H1 (cell line): ENCODE measurements around the gene CMSS1. TPM values are rescaled to one million over a fixed set of nuclear protein-coding genes. Genes with fewer than 3 reads are reported as not detected.
A peak's percentile ranks its signal among the peaks of the same experiment; 100 is the strongest.

ENCODE experiments used
- CTCF ChIA-PET: fragments of 300-600 bp; sonication (Branson Sonifier 250); formaldehyde crosslinking; loops from one replicate; lab custom pipeline; 2021; ENCODE audit not compliant: partially characterized antibody; lab: Charles Lee
- POLR2A ChIA-PET: fragments of 300-600 bp; sonication (Branson Sonifier 250); formaldehyde crosslinking; loops from one replicate; lab custom pipeline; 2021; ENCODE audit warnings: inconsistent platforms; ENCODE audit not compliant: partially characterized antibody; lab: Charles Lee
- DNase-seq, 2 experiments: peaks; one replicate each; pipeline versions ENCODE4 v3.0.0 to v3.0.0-alpha.2; 2010 to 2022; ENCODE audit warnings: low spot score in 2 of 2, low read depth in 1 of 2, mixed read lengths in 1 of 2
- FAIRE-seq: peaks from 2 replicates; lab custom pipeline; 2011; peaks lifted over from hg19 to GRCh38; lab: Jason Lieb, UNC
- H2AFZ ChIP-seq: 2 replicates; pipeline ENCODE4 v1.8.1; 2012; ENCODE audit warnings: low read length, inconsistent platforms
- H2AK5ac ChIP-seq: 2 replicates; pipeline ENCODE4 v1.6.1; 2013; ENCODE audit warnings: low read depth, low read length
- H2BK120ac ChIP-seq: replicated peaks from 2 replicates; pipeline ENCODE3; 2013; ENCODE audit warnings: low read depth, low read length, inconsistent platforms
- H2BK12ac ChIP-seq: 2 replicates; pipeline ENCODE4 v1.6.1; 2013; ENCODE audit warnings: low read depth, low read length
- H2BK15ac ChIP-seq: 2 replicates; pipeline ENCODE4 v1.6.1; 2013; ENCODE audit warnings: low read length
- H2BK20ac ChIP-seq: 2 replicates; pipeline ENCODE4 v1.6.1; 2013; ENCODE audit warnings: low read length
- H2BK5ac ChIP-seq: 2 replicates; pipeline ENCODE4 v1.6.1; 2013; ENCODE audit warnings: low read depth, low read length
- H3K14ac ChIP-seq: 2 replicates; pipeline ENCODE4 v1.6.1; 2013; ENCODE audit warnings: inconsistent platforms; ENCODE audit not compliant: insufficient read length
- H3K18ac ChIP-seq: 2 replicates; pipeline ENCODE4 v1.6.1; 2013; ENCODE audit warnings: low read length; ENCODE audit errors: extremely low read depth
- H3K23ac ChIP-seq: 2 replicates; pipeline ENCODE4 v1.6.1; 2013; ENCODE audit warnings: inconsistent platforms; ENCODE audit not compliant: insufficient read length
- H3K23me2 ChIP-seq: 2 replicates; pipeline ENCODE4 v1.6.1; 2013; ENCODE audit warnings: low read depth, low read length
- H3K27ac ChIP-seq: 2 replicates; pipeline ENCODE4 v1.6.1; 2011; ENCODE audit warnings: low read depth, low read length, inconsistent platforms
- H3K27me3 ChIP-seq, 4 experiments: replicated peaks in 1 of 4; 1 replicate in 1 of 4; 2 replicates in 3 of 4; pipeline versions ENCODE4 v1.6.1 to v1.8.1; 2011 to 2013; ENCODE audit warnings: low read length in 3 of 4, mild to moderate bottlenecking in 3 of 4, inconsistent platforms in 2 of 4, mixed read lengths in 2 of 4, moderate library complexity in 1 of 4; ENCODE audit not compliant: control insufficient read depth in 3 of 4, insufficient read depth in 3 of 4; ENCODE audit errors: extremely low read depth in 1 of 4
- H3K36me3 ChIP-seq, 4 experiments: 2 replicates each; pipeline versions ENCODE4 v1.6.1 to v1.8.1; 2011 to 2013; ENCODE audit warnings: mild to moderate bottlenecking in 4 of 4, low read length in 3 of 4, moderate library complexity in 2 of 4, control low read depth in 1 of 4, inconsistent platforms in 1 of 4; ENCODE audit not compliant: insufficient read depth in 4 of 4, control insufficient read depth in 2 of 4
- H3K4ac ChIP-seq: replicated peaks from 2 replicates; pipeline ENCODE3; 2013; ENCODE audit warnings: low read length, low read depth, mixed read lengths, inconsistent platforms; ENCODE audit not compliant: insufficient read length
- H3K4me1 ChIP-seq, 4 experiments: replicated peaks in 1 of 4; 1 replicate in 1 of 4; 2 replicates in 3 of 4; pipeline versions ENCODE4 v1.6.1 to v1.8.1; 2011 to 2013; ENCODE audit warnings: low read length in 3 of 4, inconsistent platforms in 2 of 4, mixed read lengths in 1 of 4; ENCODE audit not compliant: insufficient read depth in 4 of 4, control insufficient read depth in 3 of 4
- H3K4me2 ChIP-seq, 2 experiments: 2 replicates each; pipeline versions ENCODE4 v1.6.1 to v1.8.1; 2011 to 2013; ENCODE audit warnings: low read depth in 2 of 2, low read length in 2 of 2, control low read depth in 1 of 2, inconsistent platforms in 1 of 2, mild to moderate bottlenecking in 1 of 2; ENCODE audit not compliant: insufficient read depth in 1 of 2
- H3K4me3 ChIP-seq, 4 experiments: fragments of 200-600, 300-600 bp in 1 of 4; sonication (generic), shearing (Covaris generic), sonication (Bioruptor Twin) in 1 of 4; 2 replicates each; pipeline versions ENCODE4 v1.5.1 to v1.8.1; 2011 to 2016; ENCODE audit warnings: low read length in 4 of 4, low read depth in 3 of 4, control low read depth in 2 of 4, inconsistent platforms in 2 of 4, mild to moderate bottlenecking in 2 of 4, mixed read lengths in 1 of 4, moderate library complexity in 1 of 4; ENCODE audit not compliant: insufficient read depth in 2 of 4; ENCODE audit errors: extremely low read depth in 1 of 4
- H3K56ac ChIP-seq: replicated peaks from 2 replicates; pipeline ENCODE3; 2013; ENCODE audit warnings: low read depth, mild to moderate bottlenecking, mixed read lengths, low read length, inconsistent platforms; ENCODE audit not compliant: insufficient read length
- H3K79me1 ChIP-seq: 2 replicates; pipeline ENCODE4 v1.6.1; 2013; ENCODE audit warnings: low read depth, low read length, control low read depth
- H3K79me2 ChIP-seq, 2 experiments: 2 replicates each; pipeline versions ENCODE4 v1.6.1 to v1.8.1; 2012 to 2013; ENCODE audit warnings: low read length in 2 of 2, mild to moderate bottlenecking in 2 of 2, inconsistent platforms in 1 of 2; ENCODE audit not compliant: insufficient read depth in 2 of 2, control insufficient read depth in 1 of 2
- H3K9ac ChIP-seq, 4 experiments: replicated peaks in 1 of 4; 1 replicate in 1 of 4; 2 replicates in 3 of 4; pipeline versions ENCODE4 v1.6.1 to v1.8.1; 2011 to 2013; ENCODE audit warnings: low read depth in 3 of 4, low read length in 3 of 4, control low read depth in 2 of 4, mild to moderate bottlenecking in 2 of 4, moderate library complexity in 2 of 4, inconsistent platforms in 1 of 4; ENCODE audit errors: extremely low read depth in 1 of 4
- H3K9me3 ChIP-seq, 2 experiments: 2 replicates each; pipeline versions ENCODE4 v1.6.1 to v1.8.1; 2012 to 2013; ENCODE audit warnings: mild to moderate bottlenecking in 2 of 2, moderate library complexity in 2 of 2, control low read depth in 1 of 2, inconsistent platforms in 1 of 2, low read depth in 1 of 2, low read length in 1 of 2, mixed read lengths in 1 of 2; ENCODE audit not compliant: insufficient read depth in 2 of 2
- H4K20me1 ChIP-seq, 2 experiments: replicated peaks in 1 of 2; 2 replicates each; pipeline versions ENCODE3 to v1.8.1; 2011 to 2013; ENCODE audit warnings: inconsistent platforms in 2 of 2, low read length in 2 of 2, mild to moderate bottlenecking in 1 of 2; ENCODE audit not compliant: insufficient read depth in 2 of 2, control insufficient read depth in 1 of 2
- H4K5ac ChIP-seq: 2 replicates; pipeline ENCODE4 v1.6.1; 2013; ENCODE audit warnings: low read length, low read depth, mixed read lengths, inconsistent platforms; ENCODE audit not compliant: insufficient read length
- H4K8ac ChIP-seq: 2 replicates; pipeline ENCODE4 v1.8.0; 2013; ENCODE audit warnings: mild to moderate bottlenecking, moderate library complexity, low read length, inconsistent platforms; ENCODE audit not compliant: insufficient read depth; ENCODE audit errors: extremely low read depth
- H4K91ac ChIP-seq: replicated peaks from 2 replicates; pipeline ENCODE3; 2013; ENCODE audit warnings: low read length, mixed read lengths, inconsistent platforms; ENCODE audit not compliant: insufficient read length
- BACH1 ChIP-seq: IDR thresholded peaks from 2 replicates; pipeline ENCODE4 v1.6.1; 2012; ENCODE audit warnings: low read length, improper control_type of control experiment
- CBX5 ChIP-seq: fragments of 300-800, 300-1000 bp; sonication (generic); IDR thresholded peaks from 2 replicates; pipeline ENCODE4 v1.7.1; 2016; ENCODE audit warnings: antibody characterized with exemption, low read length, low read depth
- EP300 ChIP-seq, 2 experiments: IDR thresholded peaks; 1 replicate in 1 of 2; 2 replicates in 1 of 2; pipeline ENCODE4 v1.6.1; 2011 to 2012; ENCODE audit warnings: low read depth in 2 of 2, low read length in 2 of 2, mild to moderate bottlenecking in 2 of 2, borderline replicate concordance in 1 of 2, inconsistent platforms in 1 of 2, moderate library complexity in 1 of 2
- NANOG ChIP-seq: IDR thresholded peaks from 2 replicates; pipeline ENCODE4 v1.6.1; 2011; ENCODE audit warnings: low read length, low read depth, mild to moderate bottlenecking, inconsistent platforms; ENCODE audit not compliant: insufficient read depth, poor library complexity, severe bottlenecking
- TAF7 ChIP-seq: optimal IDR thresholded peaks from 2 replicates; pipeline ENCODE3; 2011; ENCODE audit warnings: low read depth, mild to moderate bottlenecking, inconsistent platforms, low read length, moderate library complexity, borderline replicate concordance
- WGBS, 2 experiments: shearing (Covaris generic) in 1 of 2; methylation state at CpG; one replicate each; pipeline versions ENCODE4 v1.1.6 to v1.1.7; 2013 to 2015; ENCODE audit warnings: low lambda C conversion rate in 2 of 2, mixed read lengths in 2 of 2, inconsistent platforms in 1 of 2, low coverage in 1 of 2, missing lambda C conversion rate in 1 of 2; ENCODE audit not compliant: insufficient replicate concordance in 2 of 2, insufficient coverage in 1 of 2, insufficient read length in 1 of 2; ENCODE audit errors: extremely low coverage in 1 of 2, missing lambda C conversion rate in 1 of 2; 5-methylcytosine and 5-hydroxymethylcytosine counted together
- polyA plus RNA-seq, 7 experiments: library from polyadenylated mRNA; depleted of rRNA in 3 of 7; stranded (reverse) in 5 of 7; unstranded in 2 of 7; fragments of >200 nt in 5 of 7; fragments of 200-250 nt in 2 of 7; gene quantifications; 1 replicate in 5 of 7; 2 replicates in 1 of 7; 4 replicates in 1 of 7; pipeline versions ENCODE4 v1.2.1 to v1.2.3, GENCODE V29; 2011 to 2013; ENCODE audit warnings: missing spikeins in 2 of 7, mixed read lengths in 2 of 7
- total RNA-seq: library from RNA; stranded (reverse); fragmentation: NEBNext Ultra II Directional; extraction: Animal tissue kit (Norgen Biotek cat#: 25700); gene quantifications from 2 replicates; pipeline ENCODE4 v1.2.1, GENCODE V29; 2021

CMSS1 gene
- total and polyA plus RNA-seq, 2 of the 8 experiments (the other 6 are each of a cell fraction or from before 2014, with no cell fraction given), result 15.2 to 75.1 TPM

GRCh38 chr3:99896482-99896881, 78.8 kb downstream of the CMSS1 start:
- WGBS, 2 experiments, result 55% methylated on average over 3 of the region's 3 CpGs; no CpG with 5 or more reads in 1 of the 2 experiments
- no peak overlapping the region for H4K8ac ChIP-seq
- no peaks in the 10 kb centered on the region for H3K23me2 ChIP-seq
- H3K18ac ChIP-seq, result no peak overlapping the region
- H3K4me1 ChIP-seq, result peaks cover 0 to 5% (median 1%) of the 10 kb centered on the region in 4 experiments; a peak in 2 of 7 replicates
- no peak overlapping the region for H2AK5ac ChIP-seq
- no peak overlapping the region for H3K14ac ChIP-seq
- no peaks in the 10 kb centered on the region for H3K36me3 ChIP-seq
- TF ChIP-seq NANOG (peak; percentile 83), TAF7 (no peak), BACH1 (no peak), CBX5 (no peak), EP300 (IDR thresholded peaks at IDR 0.05; ENCODE audit: borderline replicate concordance in 1 of 2, low read depth in 2 of 2, low read length in 2 of 2) (0 out of 3 replicates have a peak, but pooled peaks of 1 of the 2 experiments have one; percentile 55)
- no peak overlapping the region for H4K5ac ChIP-seq
- ChIA-PET POLR2A (no interaction called here), CTCF (no interaction called here)
- no peak overlapping the region for H3K4ac ChIP-seq
- no peak overlapping the region for H2AFZ ChIP-seq
- H3K9ac ChIP-seq, result no peak overlapping the region
- no peak overlapping the region for H4K91ac ChIP-seq
- H3K4me2 ChIP-seq, result peak overlapping the region in 1 of 2 experiments; percentile 24; a peak in 2 of 4 replicates
- no peak overlapping the region for H2BK15ac ChIP-seq
- no peak overlapping the region for H3K56ac ChIP-seq
- H3K27me3 ChIP-seq, result no peaks in the 10 kb centered on the region
- 0 out of 2 replicates have a peak overlapping the region, but pooled peaks have one; percentile 54 for H2BK5ac ChIP-seq
- no peak overlapping the region for H3K4me3 ChIP-seq
- no peaks in the 10 kb centered on the region for H4K20me1 ChIP-seq
- no peak for FAIRE-seq
- no peak overlapping the region for H2BK20ac ChIP-seq
- peak overlapping the region; percentile 71; the same call in 1 of the 2 replicates for H2BK12ac ChIP-seq
- H3K79me1 ChIP-seq, result no peaks in the 10 kb centered on the region; the same call in 1 of the 2 replicates
- peak overlapping the region; percentile 26; the same call in 1 of the 2 replicates for H3K27ac ChIP-seq
- H3K23ac ChIP-seq, result no peak overlapping the region
- H3K9me3 ChIP-seq, result no peaks in the 10 kb centered on the region
- peaks cover 0 to 2% of the 10 kb centered on the region in 2 experiments; a peak in 1 of 4 replicates for H3K79me2 ChIP-seq
- H2BK120ac ChIP-seq, result no peak overlapping the region
- no peak for DNase-seq
